Panc1 (cell line): ENCODE results near the gene GDPD3.

Source experiments
- POLR2AphosphoS5 ChIP-seq: IDR thresholded peaks from 2 replicates; pipeline ENCODE4 v1.6.1; 2012; ENCODE audit warnings: mild to moderate bottlenecking, low read depth, low read length, moderate library complexity
- SIN3A ChIP-seq: IDR thresholded peaks from 2 replicates; pipeline ENCODE4 v1.6.1; 2012; ENCODE audit warnings: low read depth, mild to moderate bottlenecking, low read length, moderate library complexity, borderline replicate concordance; ENCODE audit not compliant: insufficient read depth
- TCF7L2 ChIP-seq: IDR thresholded peaks from 2 replicates; pipeline ENCODE4 v1.6.1; 2011; ENCODE audit warnings: mild to moderate bottlenecking, low read depth, low read length, inconsistent platforms
- TF ChIP-seq, protein P1 (sequence below): fragments of 450-650 bp; IDR thresholded peaks from 2 replicates; pipeline ENCODE4 v1.5.1; 2017; ENCODE audit warnings: mild to moderate bottlenecking

GRCh38 chr16:30155188-30155587, 41.9 kb upstream of the GDPD3 start:
- TF ChIP-seq, protein P1, sequence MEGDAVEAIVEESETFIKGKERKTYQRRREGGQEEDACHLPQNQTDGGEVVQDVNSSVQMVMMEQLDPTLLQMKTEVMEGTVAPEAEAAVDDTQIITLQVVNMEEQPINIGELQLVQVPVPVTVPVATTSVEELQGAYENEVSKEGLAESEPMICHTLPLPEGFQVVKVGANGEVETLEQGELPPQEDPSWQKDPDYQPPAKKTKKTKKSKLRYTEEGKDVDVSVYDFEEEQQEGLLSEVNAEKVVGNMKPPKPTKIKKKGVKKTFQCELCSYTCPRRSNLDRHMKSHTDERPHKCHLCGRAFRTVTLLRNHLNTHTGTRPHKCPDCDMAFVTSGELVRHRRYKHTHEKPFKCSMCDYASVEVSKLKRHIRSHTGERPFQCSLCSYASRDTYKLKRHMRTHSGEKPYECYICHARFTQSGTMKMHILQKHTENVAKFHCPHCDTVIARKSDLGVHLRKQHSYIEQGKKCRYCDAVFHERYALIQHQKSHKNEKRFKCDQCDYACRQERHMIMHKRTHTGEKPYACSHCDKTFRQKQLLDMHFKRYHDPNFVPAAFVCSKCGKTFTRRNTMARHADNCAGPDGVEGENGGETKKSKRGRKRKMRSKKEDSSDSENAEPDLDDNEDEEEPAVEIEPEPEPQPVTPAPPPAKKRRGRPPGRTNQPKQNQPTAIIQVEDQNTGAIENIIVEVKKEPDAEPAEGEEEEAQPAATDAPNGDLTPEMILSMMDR = no peak
- TF ChIP-seq SIN3A (no peak), POLR2AphosphoS5 (no peak), TCF7L2 (no peak)
